Natural killer cell (primary cell): ENCODE measurements around the gene C5AR1. TPM values are rescaled to one million over a fixed set of nuclear protein-coding genes. Genes with fewer than 3 reads are reported as not detected.
"Not testable (repeated sequence)": the region's sequence is repeated elsewhere in the genome, so short reads cannot be mapped to it uniquely, and the experiment has no call there.

ENCODE experiments used
- ATAC-seq, 3 donors: fragments of 150-1000 bp in 2 of 3; fragments of 200-7000 bp in 1 of 3; cut with Tn5 transposase; 1 replicate in 1 of 3; 2 replicates in 2 of 3; pipeline ENCODE4 v1.10.0; 2021; ENCODE audit warnings: mild to moderate bottlenecking in 2 of 3, moderate library complexity in 2 of 3
- DNase-seq, 2 donors: peaks; one replicate each; pipeline versions ENCODE4 v3.0.0 to v3.0.0-alpha.2; 2013 to 2021; ENCODE audit warnings: mixed read lengths in 1 of 2
- H3K27ac ChIP-seq: one replicate; pipeline ENCODE4 v1.5.1; 2013; ENCODE audit warnings: mild to moderate bottlenecking, low read length
- H3K27me3 ChIP-seq: one replicate; pipeline ENCODE4 v1.6.1; 2013; ENCODE audit warnings: low read length; ENCODE audit not compliant: control insufficient read depth, insufficient read depth
- H3K36me3 ChIP-seq: one replicate; pipeline ENCODE4 v1.6.1; 2013; ENCODE audit warnings: low read length; ENCODE audit not compliant: control insufficient read depth, insufficient read depth
- H3K4me1 ChIP-seq: one replicate; pipeline ENCODE4 v1.6.1; 2013; ENCODE audit warnings: low read length; ENCODE audit not compliant: control insufficient read depth, insufficient read depth
- H3K4me3 ChIP-seq: one replicate; pipeline ENCODE4 v1.5.1; 2013; ENCODE audit warnings: low read length
- H3K9me3 ChIP-seq: one replicate; pipeline ENCODE4 v1.6.1; 2013; ENCODE audit warnings: low read length; ENCODE audit not compliant: control insufficient read depth, insufficient read depth
- H3K27ac Mint-ChIP-seq, 2 donors: one replicate each; pipeline ENCODE4 v1.8.0; 2022; ENCODE audit warnings: mild to moderate bottlenecking in 2 of 2, mixed read lengths in 2 of 2, moderate library complexity in 1 of 2
- H3K27me3 Mint-ChIP-seq, 2 donors: one replicate each; pipeline ENCODE4 v1.8.0; 2022; ENCODE audit warnings: low read depth in 2 of 2, mixed read lengths in 2 of 2
- H3K36me3 Mint-ChIP-seq: one replicate; pipeline ENCODE4 v1.8.0; 2022; ENCODE audit warnings: mixed read lengths
- H3K4me1 Mint-ChIP-seq, 2 donors: one replicate each; pipeline ENCODE4 v1.8.0; 2022; ENCODE audit warnings: mixed read lengths in 2 of 2
- H3K4me3 Mint-ChIP-seq: one replicate; pipeline ENCODE4 v1.8.0; 2022; ENCODE audit warnings: mild to moderate bottlenecking, moderate library complexity, mixed read lengths
- H3K9me3 Mint-ChIP-seq, 2 donors: one replicate each; pipeline ENCODE4 v1.8.0; 2022; ENCODE audit warnings: mixed read lengths in 2 of 2
- CTCF ChIP-seq: fragments of 200-600 bp; IDR thresholded peaks from one replicate; pipeline ENCODE4 v1.8.0; 2022; ENCODE audit warnings: antibody characterized with exemption
- WGBS: methylation state at CpG from one replicate; pipeline ENCODE4 v1.1.7; 2013; ENCODE audit warnings: missing lambda C conversion rate; ENCODE audit not compliant: insufficient coverage; 5-methylcytosine and 5-hydroxymethylcytosine counted together
- intact Hi-C: fragments of 100-400 bp; cut with micrococcal nuclease; formaldehyde crosslinking; loops from one replicate; pipeline ENCODE4 v1.14.2; 2022
- total RNA-seq, 4 donors: library from RNA; stranded (reverse); fragments of 120-200 nt in 1 of 4; gene quantifications; one replicate each; pipeline versions ENCODE4 v1.2.3 to v1.2.4, GENCODE V29; 2013 to 2022

C5AR1 gene
- total RNA-seq, 3 donors from 2014 or later (not counting 1 experiment from before 2014, with no cell fraction given) = 11.4 to 42.7 (median 28.7) TPM

DNA sequence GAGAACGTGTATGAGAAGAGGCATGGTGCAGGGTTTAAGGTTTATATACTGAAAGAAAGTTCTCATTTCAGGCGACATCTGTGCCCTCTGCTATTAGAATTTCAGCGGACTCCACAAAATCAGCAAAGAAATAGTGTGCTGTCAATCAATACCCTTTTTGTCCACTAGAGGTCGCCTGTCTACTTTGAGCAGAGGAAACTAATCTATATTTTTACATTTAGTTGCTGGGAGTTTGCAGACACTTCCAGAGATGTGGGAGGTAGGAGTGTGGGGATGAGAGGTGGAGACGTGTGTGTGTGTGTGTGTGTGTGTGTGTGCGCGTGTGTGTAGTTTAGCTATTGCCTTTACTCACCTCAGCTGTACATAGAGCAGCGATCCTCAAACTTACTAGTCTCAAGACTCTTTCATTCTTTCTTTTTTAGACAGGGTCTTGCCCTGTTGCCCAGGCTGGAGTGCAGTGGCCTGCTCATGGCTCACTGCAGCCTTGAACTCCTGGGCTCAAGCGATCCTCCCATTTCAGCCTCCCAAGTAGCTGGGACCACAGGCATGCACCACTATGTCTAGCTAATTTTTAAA, 25.2 kb upstream of the C5AR1 start:
- Mint-ChIP-seq H3K4me3 (no peak overlapping the region), H3K27ac (no peak overlapping the region), H3K27me3 (no peaks in the 10 kb centered on the region), H3K9me3 (no peaks in the 10 kb centered on the region), H3K4me1 (peaks cover 0 to 15% of the 10 kb centered on the region in 2 donors), H3K36me3 (no peaks in the 10 kb centered on the region)
- Histone ChIP-seq H3K27ac (no peak overlapping the region), H3K9me3 (no peaks in the 10 kb centered on the region), H3K27me3 (no peaks in the 10 kb centered on the region), H3K4me1 (peaks cover 3% of the 10 kb centered on the region), H3K36me3 (no peaks in the 10 kb centered on the region), H3K4me3 (no peak overlapping the region)
- TF ChIP-seq CTCF = peak; percentile 76
- WGBS = 50% methylated on average over 5 of the region's 9 CpGs
- intact Hi-C loops = no loop called here
- peak in 1 of 2 donors; percentile 86 for DNase-seq
- peak in 2 of 3 donors; percentile 64 to 70 for ATAC-seq

DNA sequence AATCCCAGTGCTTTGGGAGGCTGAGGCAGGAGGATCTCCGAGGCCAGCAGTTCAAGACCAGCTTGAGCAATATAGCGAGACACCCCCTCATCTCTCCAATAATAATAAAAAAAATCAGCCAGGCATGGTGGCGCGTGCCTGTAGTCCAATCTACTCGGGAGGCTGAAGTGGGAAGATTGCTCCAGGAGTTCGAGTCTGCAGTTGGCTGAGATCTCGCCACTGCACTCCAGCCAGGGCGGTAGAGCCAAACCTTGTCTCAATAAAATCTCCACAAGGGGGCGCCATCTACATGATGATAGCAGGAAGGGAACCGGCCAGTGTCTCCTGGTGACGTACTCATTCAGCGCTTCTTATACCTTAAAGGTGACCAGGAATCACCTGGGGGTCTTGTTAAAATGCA, 13.6 kb upstream of the C5AR1 start:
- H3K4me1 Mint-ChIP-seq = peaks cover 17 to 22% of the 10 kb centered on the region in 2 donors
- Histone ChIP-seq H3K27ac (no peak overlapping the region), H3K9me3 (no peaks in the 10 kb centered on the region), H3K4me1 (peaks cover 16% of the 10 kb centered on the region), H3K36me3 (no peaks in the 10 kb centered on the region), H3K27me3 (no peaks in the 10 kb centered on the region), H3K4me3 (no peak overlapping the region)
- no peaks in the 10 kb centered on the region for H3K9me3 Mint-ChIP-seq
- DNase-seq = peak; percentile 60 to 91
- H3K36me3 Mint-ChIP-seq = no peaks in the 10 kb centered on the region
- no peaks in the 10 kb centered on the region for H3K27me3 Mint-ChIP-seq
- WGBS = 20% methylated on average over 11 of the region's 12 CpGs
- intact Hi-C loops = loop anchor here (1.0 to 5.0 kb wide), 3 partner anchors 95 to 401 kb away; no protein-coding TSS in a partner anchor
- no peak overlapping the region for H3K4me3 Mint-ChIP-seq
- H3K27ac Mint-ChIP-seq = no peak overlapping the region
- ATAC-seq = peak; percentile 85 to 94 (median 90)
- peak; percentile 76 for TF ChIP-seq CTCF

DNA sequence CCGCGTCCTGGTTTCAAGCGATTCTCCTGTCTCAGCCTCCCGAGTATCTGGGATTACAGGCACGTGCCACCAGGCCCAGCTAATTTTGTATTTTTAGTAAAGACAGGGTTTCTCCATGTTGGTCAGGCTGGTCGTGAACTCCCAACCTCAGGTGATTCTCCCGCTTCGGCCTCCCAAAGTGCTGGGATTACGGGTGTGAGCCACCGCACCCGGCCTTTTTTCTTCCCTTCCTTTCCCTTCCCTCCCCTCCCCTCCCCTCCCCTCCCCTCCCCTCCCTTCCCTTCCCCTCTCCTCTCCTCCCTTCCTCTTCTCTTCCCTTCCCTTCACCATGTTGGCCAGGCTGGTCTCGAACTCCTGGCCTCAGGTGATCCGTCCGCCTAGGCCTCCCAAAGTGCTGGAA, 8.8 kb upstream of the C5AR1 start:
- intact Hi-C loops, H3K27me3 Mint-ChIP-seq, H3K4me3 ChIP-seq, H3K27ac Mint-ChIP-seq, H3K27me3 ChIP-seq, DNase-seq, ATAC-seq, H3K27ac ChIP-seq, H3K9me3 Mint-ChIP-seq, H3K9me3 ChIP-seq, H3K36me3 ChIP-seq, H3K4me3 Mint-ChIP-seq, H3K36me3 Mint-ChIP-seq: not testable (repeated sequence)
- H3K4me1 Mint-ChIP-seq = peaks cover 27 to 31% of the 10 kb centered on the region in 2 donors
- peaks cover 29% of the 10 kb centered on the region for H3K4me1 ChIP-seq
- 96% methylated on average over 9 of the region's 14 CpGs for WGBS

GRCh38 chr19:47302249-47302648, 7.4 kb upstream of the C5AR1 start:
- intact Hi-C loops = no loop called here
- no peak for TF ChIP-seq CTCF
- Mint-ChIP-seq H3K36me3 (no peaks in the 10 kb centered on the region), H3K4me1 (peaks cover 22 to 23% of the 10 kb centered on the region in 2 donors), H3K27me3 (peaks cover 13 to 18% of the 10 kb centered on the region in 2 donors), H3K9me3 (no peaks in the 10 kb centered on the region), H3K27ac (no peak overlapping the region), H3K4me3 (no peak overlapping the region)
- Histone ChIP-seq H3K4me3 (no peak overlapping the region), H3K27ac (no peak overlapping the region), H3K27me3 (no peaks in the 10 kb centered on the region), H3K36me3 (no peaks in the 10 kb centered on the region), H3K4me1 (peaks cover 25% of the 10 kb centered on the region), H3K9me3 (no peaks in the 10 kb centered on the region)
- WGBS = 88% methylated on average over 9 of the region's 10 CpGs
- ATAC-seq (no peak), DNase-seq (no peak)
